SKM-1 (cell line): ENCODE data around the gene CLNK.

Source experiments
- DNase-seq: peaks from one replicate; lab custom pipeline; 2025; ENCODE audit not compliant: unreplicated experiment; lab: John Stamatoyannopoulos, UW

CLNK gene

GRCh38 chr4:10684631-10685030 lies at the start of gene CLNK:
TSS of gene CLNK (minus strand) at chr4:10684768. CDS start at chr4:10667869, 16,899 bp downstream.
- DNase-seq: peak; percentile 78

- DNase-seq: no peak
These were observed 49.0 kb upstream of the CLNK start for GRCh38 chr4:10733481-10734062.

- DNase-seq: no peak
These were observed 48.4 kb upstream of the CLNK start for GRCh38 chr4:10732914-10733415.

- no peak for DNase-seq
These were observed 47.8 kb upstream of the CLNK start for GRCh38 chr4:10732235-10732913.

GRCh38 chr4:10731690-10732089 lies 47.1 kb upstream of the CLNK start:
- no peak for DNase-seq

GRCh38 chr4:10731162-10731561 lies 46.6 kb upstream of the CLNK start:
- no peak for DNase-seq

- no peak for DNase-seq
These were observed 46.0 kb upstream of the CLNK start for GRCh38 chr4:10730590-10730989.

GRCh38 chr4:10730019-10730418 lies 45.5 kb upstream of the CLNK start:
- DNase-seq: no peak

- DNase-seq: no peak
These were observed 44.8 kb upstream of the CLNK start for GRCh38 chr4:10729366-10729765.

- DNase-seq: no peak
These were observed 43.4 kb upstream of the CLNK start for GRCh38 chr4:10728016-10728415.

- no peak for DNase-seq
These were observed 42.7 kb upstream of the CLNK start for GRCh38 chr4:10727140-10727880.

GRCh38 chr4:10722957-10723356 lies 38.4 kb upstream of the CLNK start:
- DNase-seq: no peak

- no peak for DNase-seq
These were observed 37.0 kb upstream of the CLNK start for GRCh38 chr4:10721616-10722015.

GRCh38 chr4:10716163-10716562 lies 31.6 kb upstream of the CLNK start:
- DNase-seq: no peak

- DNase-seq: no peak
These were observed 31.1 kb upstream of the CLNK start for GRCh38 chr4:10715696-10716095.

GRCh38 chr4:10715135-10715534 lies 30.6 kb upstream of the CLNK start:
- DNase-seq: no peak

GRCh38 chr4:10713591-10713990 lies 29.0 kb upstream of the CLNK start:
- DNase-seq: no peak

GRCh38 chr4:10706236-10706635 lies 21.7 kb upstream of the CLNK start:
- no peak for DNase-seq

- DNase-seq: no peak
These were observed 19.9 kb upstream of the CLNK start for GRCh38 chr4:10704430-10704810.

- DNase-seq: no peak
These were observed 19.3 kb upstream of the CLNK start for GRCh38 chr4:10703766-10704429.

GRCh38 chr4:10703156-10703555 lies 18.6 kb upstream of the CLNK start:
- DNase-seq: no peak
